Bronchial epithelial cell (primary cell): Measurements from ENCODE around the gene EN2. TPM values are rescaled to one million over a fixed set of nuclear protein-coding genes. Genes with fewer than 3 reads are reported as not detected.

ENCODE experiments used
- DNase-seq: peaks from one replicate; pipeline ENCODE4 v3.0.0-alpha.2; 2010; ENCODE audit warnings: low read depth
- FAIRE-seq: peaks from 2 replicates; lab custom pipeline; 2011; peaks lifted over from hg19 to GRCh38; lab: Jason Lieb, UNC
- H3K27me3 ChIP-seq: 2 replicates; pipeline ENCODE4 v1.5.1; 2011; ENCODE audit warnings: low read length; ENCODE audit not compliant: control insufficient read depth, insufficient read depth
- H3K36me3 ChIP-seq: 2 replicates; pipeline ENCODE4 v1.5.1; 2011; ENCODE audit warnings: low read length; ENCODE audit not compliant: control insufficient read depth, insufficient read depth
- H3K4me3 ChIP-seq: 2 replicates; pipeline ENCODE4 v1.5.1; 2011; ENCODE audit warnings: mild to moderate bottlenecking, low read depth, low read length, control low read depth
- CTCF ChIP-seq: IDR thresholded peaks from 2 replicates; pipeline ENCODE4 v1.5.1; 2011; ENCODE audit warnings: mild to moderate bottlenecking, moderate library complexity, low read length, control low read depth, inconsistent platforms; ENCODE audit not compliant: insufficient read depth, severe bottlenecking
- total RNA-seq: library from RNA; depleted of rRNA; stranded (reverse); fragments of >200 nt; gene quantifications from 2 replicates; pipeline ENCODE4 v1.2.1, GENCODE V29; 2014

Gene EN2
- total RNA-seq, 1 donor from 2014 or later, result not detected

GRCh38 chr7:155510975-155511701 is 53.2 kb downstream of the EN2 start:
- TF ChIP-seq CTCF, result no peak
- Histone ChIP-seq H3K4me3 (no peak overlapping the region), H3K27me3 (peaks cover 22% of the 10 kb centered on the region), H3K36me3 (no peaks in the 10 kb centered on the region)
- DNase-seq, result no peak
- no peak for FAIRE-seq

- no peak for DNase-seq
- TF ChIP-seq CTCF, result no peak
- Histone ChIP-seq H3K4me3 (no peak overlapping the region), H3K36me3 (no peaks in the 10 kb centered on the region), H3K27me3 (peaks cover 22% of the 10 kb centered on the region)
- no peak for FAIRE-seq
Observed at GRCh38 chr7:155511702-155511996, 53.7 kb downstream of the EN2 start.

- Histone ChIP-seq H3K4me3 (no peak overlapping the region), H3K27me3 (peaks cover 19% of the 10 kb centered on the region), H3K36me3 (no peaks in the 10 kb centered on the region)
- DNase-seq (no peak), FAIRE-seq (no peak)
- no peak for TF ChIP-seq CTCF
Observed at GRCh38 chr7:155512246-155512887, 54.4 kb downstream of the EN2 start.

- Histone ChIP-seq H3K36me3 (no peaks in the 10 kb centered on the region), H3K27me3 (peaks cover 12% of the 10 kb centered on the region), H3K4me3 (no peak overlapping the region)
- FAIRE-seq (no peak), DNase-seq (no peak)
- TF ChIP-seq CTCF, result no peak
Observed at GRCh38 chr7:155513543-155514285, 55.8 kb downstream of the EN2 start.

GRCh38 chr7:155514296-155514695 is 56.4 kb downstream of the EN2 start:
- peaks cover 10% of the 10 kb centered on the region for H3K27me3 ChIP-seq
- H3K4me3 ChIP-seq, result no peak overlapping the region
- no peak for TF ChIP-seq CTCF
- DNase-seq (no peak), FAIRE-seq (no peak)
- no peaks in the 10 kb centered on the region for H3K36me3 ChIP-seq

Other genes starting within 250 kb of the EN2 start
- 14.2 and 36.6 TPM in 2 replicates for gene INSIG1, start 160.3 kb upstream of the EN2 start, total RNA-seq
- gene CNPY1, start 88.4 kb downstream of the EN2 start, total RNA-seq, result not detected in 2 replicates
- gene RBM33, start 186.5 kb downstream of the EN2 start, total RNA-seq, result 17.1 and 27.8 TPM in 2 replicates